ENCODE results near the gene ATP8A1.

ATP8A1 gene

DNA sequence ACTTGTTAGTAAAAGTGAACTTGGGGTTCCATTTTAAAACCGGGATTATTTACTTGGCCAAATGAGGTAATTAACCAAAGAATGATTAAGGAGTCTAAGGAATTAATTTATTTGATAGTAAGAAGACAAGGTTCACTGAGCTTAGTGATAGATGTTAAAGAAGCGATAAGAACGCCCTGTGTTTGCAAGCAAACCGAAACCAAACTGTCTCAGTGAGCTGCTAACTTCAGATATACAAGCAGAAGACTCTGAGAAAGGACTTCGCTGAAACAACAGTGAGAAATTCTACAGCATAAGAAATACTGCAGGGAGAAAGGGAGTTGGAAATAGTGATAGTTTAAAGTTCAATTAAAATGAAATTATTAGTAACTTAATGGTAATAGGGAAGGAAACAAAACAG lies 297.2 kb downstream of the ATP8A1 start:
- no peak for DNase-seq

All from activated CD4-positive, alpha-beta T cell treated with anti-CD3 and anti-CD28 coated beads for 1 hour (primary cell).